Stimulated activated CD4-positive, alpha-beta T cell treated with anti-CD3 and anti-CD28 coated beads, TNF-alpha, amount 100 ng/mL, for 48 hours (primary cell): Measurements from ENCODE around the gene IL17REL.
"Not testable (repeated sequence)": the region's sequence is repeated elsewhere in the genome, so short reads cannot be mapped to it uniquely, and the experiment has no call there.

ENCODE experiments used
- DNase-seq, 3 donors: peaks; one replicate each; pipeline ENCODE4 v3.0.0-alpha.2; 2020; ENCODE audit warnings: low read depth in 3 of 3

Gene IL17REL

GRCh38 chr22:49989826-49990225 lies 22.7 kb downstream of the IL17REL start:
- DNase-seq: not testable (repeated sequence)

- DNase-seq: no peak
Measured at GRCh38 chr22:49986325-49986724, 26.2 kb downstream of the IL17REL start.

GRCh38 chr22:49983148-49984042 lies 29.2 kb downstream of the IL17REL start:
- DNase-seq: no peak

DNA sequence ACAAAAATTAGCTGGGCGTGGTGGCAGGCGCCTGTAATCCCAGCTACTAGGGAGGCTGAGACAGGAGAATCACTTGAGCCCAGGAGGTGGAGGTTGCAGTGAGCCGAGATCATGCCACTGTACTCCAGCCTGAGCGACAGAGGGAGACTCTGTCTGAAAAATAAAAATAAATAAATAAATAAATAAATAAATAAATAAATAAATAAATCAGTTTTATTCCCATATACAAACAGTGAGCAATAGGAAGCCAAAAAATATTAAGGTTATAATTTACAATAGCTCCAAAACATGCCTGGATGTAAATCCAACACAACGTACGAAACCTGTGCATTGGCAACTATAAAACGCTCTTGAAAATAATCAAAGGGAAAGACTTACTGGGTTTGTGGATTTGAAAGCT lies 30.8 kb downstream of the IL17REL start:
- DNase-seq: not testable (repeated sequence)

- no peak for DNase-seq
Measured at GRCh38 chr22:49979587-49980264, 32.8 kb downstream of the IL17REL start.

DNA sequence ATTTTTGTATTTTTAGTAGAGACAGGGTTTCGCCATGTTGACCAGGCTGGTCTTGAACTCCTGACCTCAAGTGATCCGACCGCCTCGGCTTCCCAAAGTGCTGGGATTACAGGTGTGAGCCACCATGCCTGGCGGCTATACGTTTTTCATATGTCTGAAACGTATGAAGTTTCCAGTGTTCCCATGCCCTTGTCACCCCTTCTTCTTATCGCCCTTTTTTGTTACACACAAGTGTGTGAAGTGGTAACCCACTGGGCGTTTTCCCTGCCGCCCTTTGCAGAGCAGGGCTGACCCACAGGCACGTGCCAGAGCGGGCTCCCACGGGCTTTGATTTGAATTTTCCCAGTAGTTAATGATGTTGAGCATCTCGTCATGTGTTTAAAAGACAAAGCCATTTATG lies 35.0 kb downstream of the IL17REL start:
- DNase-seq: no peak

- DNase-seq: peak in 2 of 3 donors; percentile 63 to 65
Measured at GRCh38 chr22:49976439-49977175, 36.0 kb downstream of the IL17REL start.

DNA sequence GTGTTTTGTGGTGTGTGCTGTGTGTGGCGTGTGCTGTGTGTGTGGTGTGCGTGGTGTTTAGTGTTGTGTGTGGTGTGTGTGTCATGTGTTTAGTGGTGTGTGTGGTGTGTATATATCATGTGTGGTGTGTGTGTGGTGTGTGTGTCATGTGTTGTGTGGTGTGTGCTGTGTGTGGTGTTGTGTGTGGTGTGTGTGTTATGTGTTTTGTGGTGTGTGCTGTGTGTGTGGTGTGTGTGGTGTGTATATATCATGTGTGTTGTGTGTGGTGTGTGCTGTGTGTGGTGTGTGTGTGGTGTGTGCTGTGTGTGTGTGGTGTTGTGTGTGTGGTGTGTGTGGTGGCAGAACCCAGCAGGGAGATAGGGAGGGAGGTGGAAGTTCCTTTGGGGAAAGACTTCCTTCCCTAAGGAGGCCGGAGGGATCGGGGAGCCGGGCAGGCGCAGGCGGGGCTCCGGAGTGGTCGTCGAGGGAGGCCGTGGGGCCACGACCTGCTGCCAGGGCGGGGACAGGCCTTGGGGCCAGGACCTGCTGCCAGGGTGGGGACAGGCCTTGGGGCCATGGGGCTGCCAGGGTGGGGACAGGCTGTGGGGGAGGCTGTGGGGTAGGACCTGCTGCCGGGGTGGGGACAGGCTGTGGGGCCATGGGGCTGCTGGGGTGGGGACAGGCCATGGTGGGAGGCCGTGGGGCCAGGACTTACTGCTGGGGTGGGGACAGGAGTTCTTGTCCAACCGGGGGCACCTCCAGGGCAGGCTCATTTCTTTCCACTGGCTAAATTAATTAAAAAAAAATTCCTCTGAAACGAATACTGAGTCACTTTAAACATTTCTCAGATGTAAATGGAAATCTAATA lies 36.8 kb downstream of the IL17REL start:
- DNase-seq: peak in 2 of 3 donors; percentile 56 to 62

- DNase-seq: no peak
Measured at GRCh38 chr22:49973018-49973961, 39.3 kb downstream of the IL17REL start.

DNA sequence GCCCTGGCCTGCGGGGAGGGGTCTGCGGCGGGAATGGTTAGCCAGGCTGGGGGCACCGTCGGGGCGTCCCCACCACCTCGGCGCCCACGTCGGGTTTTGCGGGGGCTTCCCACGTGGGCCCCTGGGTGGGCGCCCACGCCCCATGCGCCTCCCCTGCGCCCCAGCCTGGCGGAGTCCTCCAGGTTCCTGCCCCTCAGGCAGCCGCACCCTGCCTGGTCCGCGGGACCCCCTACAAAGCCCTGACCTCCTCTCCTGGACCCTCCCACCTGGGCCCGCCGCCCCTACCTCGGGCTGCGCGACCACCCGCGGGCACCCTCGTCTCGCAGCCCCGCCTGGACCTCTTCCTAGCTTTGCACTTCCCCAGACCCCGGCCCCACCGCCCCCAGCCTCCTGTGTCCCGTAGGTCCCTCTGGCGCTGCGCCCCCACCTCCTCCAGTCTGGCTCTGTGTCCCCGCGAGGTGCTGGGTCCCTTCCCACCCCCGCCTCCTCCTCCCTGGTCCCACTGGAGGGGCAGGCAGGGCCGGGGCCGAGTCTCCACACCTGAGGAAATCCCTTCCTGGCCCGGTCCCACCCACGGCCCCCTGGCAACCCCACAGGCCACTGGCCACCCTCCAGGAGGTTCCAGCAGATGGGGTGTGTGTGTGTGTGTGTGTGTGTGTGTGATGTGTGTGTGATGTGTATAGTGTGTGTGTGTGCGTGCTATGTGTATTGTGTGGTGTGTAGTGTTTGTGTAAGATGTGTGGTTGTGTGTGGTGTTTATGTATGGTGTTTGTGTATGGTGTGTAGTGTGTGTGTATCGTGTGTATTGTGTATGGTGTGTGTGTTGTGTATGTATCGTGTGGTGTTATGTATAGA lies 40.2 kb downstream of the IL17REL start:
- DNase-seq: no peak

- DNase-seq: peak in 1 of 3 donors; percentile 79
Measured at GRCh38 chr22:49971232-49972162, 41.1 kb downstream of the IL17REL start.

GRCh38 chr22:49970528-49971231 lies 41.9 kb downstream of the IL17REL start:
- DNase-seq: peak; percentile 93 to 99 (median 97)

DNA sequence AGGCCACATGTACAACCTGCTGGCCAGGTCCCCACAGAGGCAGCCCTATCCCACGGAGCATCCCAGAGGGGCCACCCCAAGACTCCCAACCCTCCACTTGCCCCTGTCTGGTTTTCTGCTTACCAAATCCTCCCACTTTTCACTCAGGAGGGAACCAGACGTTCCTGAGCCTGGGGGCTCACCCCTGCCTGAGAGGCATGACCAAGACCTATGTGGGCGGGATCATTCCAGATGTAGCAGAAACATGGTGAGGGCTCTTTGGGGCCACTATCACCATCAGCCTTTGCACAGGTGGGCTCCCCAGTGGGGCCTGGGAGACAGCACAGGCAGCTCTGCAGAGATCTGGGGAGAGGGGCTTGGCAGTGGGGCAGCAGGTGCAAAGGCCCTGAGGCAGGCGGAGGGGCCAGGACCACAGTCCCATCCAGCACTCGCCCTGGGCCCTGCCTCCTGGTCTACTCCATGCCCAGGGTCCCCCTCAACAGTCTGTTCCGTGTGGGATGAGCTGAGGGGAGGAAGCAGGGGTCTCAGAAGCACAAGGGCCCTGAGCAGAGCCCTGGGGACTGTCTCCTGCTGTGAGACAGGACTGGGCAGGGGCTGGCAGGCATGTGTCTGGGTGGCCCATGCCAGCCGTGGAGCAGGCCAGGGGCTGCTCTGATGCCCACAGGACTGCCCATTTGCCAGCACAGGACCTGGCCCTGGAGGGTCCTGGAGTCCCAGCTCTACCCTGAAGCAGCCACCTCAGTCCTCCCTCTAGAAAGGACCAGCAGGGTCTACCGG lies 42.6 kb downstream of the IL17REL start:
- DNase-seq: no peak

DNA sequence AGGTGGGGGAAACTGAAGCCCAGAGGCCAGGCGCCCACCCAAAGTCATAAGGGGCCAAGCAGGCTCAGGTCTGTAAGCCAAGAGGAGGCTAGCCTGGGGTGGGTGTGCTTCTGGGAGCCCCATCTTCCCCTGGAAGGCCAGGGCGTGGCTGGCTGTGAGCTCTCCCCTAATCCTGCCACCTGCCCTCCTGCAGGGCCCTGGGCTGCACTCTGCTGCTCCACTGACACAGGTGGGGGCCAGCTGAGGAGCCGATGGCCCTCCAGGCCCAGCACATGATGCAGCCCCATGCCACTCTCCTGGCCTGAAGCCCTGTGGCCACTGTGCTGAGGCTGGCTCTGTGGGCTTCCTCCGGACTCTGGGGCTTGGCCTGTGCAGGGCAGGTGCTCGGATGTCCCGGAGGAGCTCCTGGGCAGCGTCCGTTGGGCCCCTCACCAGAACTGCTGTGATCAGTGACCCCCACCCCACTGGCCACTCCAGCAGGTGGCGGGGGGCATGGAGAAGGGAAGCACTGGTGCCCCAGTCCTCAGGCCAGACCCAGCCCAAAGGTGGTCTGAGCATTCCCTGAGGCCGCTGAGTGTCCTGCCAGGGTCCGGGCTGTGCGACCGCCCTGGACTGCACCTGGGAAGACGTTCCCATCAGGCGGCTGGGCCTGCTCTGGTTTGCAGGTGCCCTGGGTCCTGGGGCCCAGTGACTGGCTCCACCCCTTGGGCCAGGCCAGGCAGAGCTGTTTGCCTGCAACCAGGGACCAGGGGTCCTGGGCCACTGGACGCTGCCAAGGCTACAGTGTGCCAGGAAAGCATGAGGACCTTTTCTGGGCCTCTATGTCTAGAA lies 43.5 kb downstream of the IL17REL start:
- DNase-seq: no peak

DNA sequence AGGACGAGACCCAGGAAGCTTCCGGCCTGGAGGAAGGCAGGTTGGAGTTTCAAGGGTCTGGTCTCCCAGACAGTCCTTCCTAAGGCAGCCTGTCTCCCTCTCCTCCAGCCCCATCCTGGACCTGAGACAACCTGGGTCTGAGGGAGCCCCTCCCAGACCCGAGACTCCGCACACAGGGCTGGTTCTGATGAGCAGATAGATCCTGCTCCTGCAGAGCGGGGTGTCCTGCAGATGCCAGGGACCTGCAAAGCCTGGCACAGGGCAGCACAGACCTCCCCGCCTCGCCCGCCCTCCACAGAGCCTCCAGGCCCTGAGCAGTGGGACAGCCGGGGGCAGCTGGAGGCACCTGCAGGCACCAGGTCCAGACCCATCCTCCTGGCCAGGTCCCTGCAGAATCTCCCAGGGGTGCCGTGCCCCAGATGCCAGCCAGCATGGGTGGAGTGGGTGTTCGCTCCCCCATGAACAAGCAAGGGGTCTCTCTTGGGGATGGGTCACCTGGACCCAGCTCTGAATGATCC lies 44.2 kb downstream of the IL17REL start:
- DNase-seq: no peak
